ENCODE results near the gene ST6GALNAC2. TPM values are rescaled to one million over a fixed set of nuclear protein-coding genes. Genes with fewer than 3 reads are reported as not detected.

Gene ST6GALNAC2
- total RNA-seq, result 0.22 and 0.27 TPM in 2 replicates

GRCh38 chr17:76585649-76586593 lies at the start of gene ST6GALNAC2:
ST6GALNAC2 (minus strand) TSS chr17:76585860; CDS start chr17:76585808, 52 bp downstream.

DNA sequence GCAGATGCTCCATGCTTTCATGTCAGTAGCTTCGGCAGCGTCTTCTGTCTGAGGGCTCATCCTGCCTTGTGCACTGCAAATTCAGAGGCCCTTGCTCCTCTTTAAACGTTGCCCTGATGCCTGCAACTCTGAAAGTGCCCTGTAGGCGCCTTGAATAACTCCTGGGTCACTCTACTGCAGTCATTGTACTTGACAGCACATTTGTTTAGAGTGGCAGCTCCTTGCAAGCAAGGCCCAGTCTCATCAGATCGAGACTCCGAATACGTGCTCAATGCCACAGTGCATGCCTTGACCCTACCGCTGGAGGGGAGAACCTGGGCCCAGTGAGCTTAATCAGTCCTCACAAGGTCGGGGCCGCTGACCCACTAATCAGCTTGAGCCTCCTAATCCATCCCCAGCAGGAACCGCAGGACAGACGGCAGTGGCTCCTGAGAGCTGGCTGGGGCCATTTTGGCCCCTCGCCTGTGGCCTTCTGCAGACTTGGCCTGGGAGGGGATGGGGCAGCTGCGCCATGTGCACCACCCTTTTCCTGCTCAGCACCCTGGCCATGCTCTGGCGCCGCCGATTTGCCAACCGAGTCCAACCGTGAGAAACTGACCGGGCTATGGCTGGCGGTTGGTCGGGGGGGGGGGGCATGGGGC lies 45.9 kb downstream of the ST6GALNAC2 start, which contains the start of gene PRCD:
TSS of gene PRCD (plus strand) at position 414 of the 641 bp plus-strand sequence. CDS start at position 512, 98 bp downstream.

GRCh38 chr17:76537578-76538280 lies 47.9 kb downstream of the ST6GALNAC2 start, which contains the start of gene CYGB:
CYGB (minus strand) TSS chr17:76537709; CDS start chr17:76537542, 167 bp downstream.

Small RNA genes lying within 50 kb of the gene (small RNA-seq; reads per million reads assigned to genes)
- gene AC015802.2 (not detected), gene SNORD1A (not detected), gene SNORD1B (709 reads per million, percentile 99 among the genes with 10 or more reads in this experiment)

Other genes with a start within 250 kb of the ST6GALNAC2 start
- 81.1 and 81.4 TPM in 2 replicates for gene PRPSAP1, start 231.9 kb downstream of the ST6GALNAC2 start, total RNA-seq
- gene SPHK1, start 201.3 kb downstream of the ST6GALNAC2 start, total RNA-seq, result 96.0 and 131 TPM in 2 replicates
- gene UBE2O, start 132.7 kb downstream of the ST6GALNAC2 start, total RNA-seq, result 29.4 and 34.3 TPM in 2 replicates
- not detected in 2 replicates for gene AANAT, start 118.3 kb downstream of the ST6GALNAC2 start, total RNA-seq
- gene RHBDF2, start 84.4 kb downstream of the ST6GALNAC2 start, total RNA-seq, result 23.0 and 26.4 TPM in 2 replicates
- gene CYGB, start 48.2 kb downstream of the ST6GALNAC2 start, total RNA-seq, result 0.29 and 0.66 TPM in 2 replicates
- gene PRCD, start 45.8 kb downstream of the ST6GALNAC2 start, total RNA-seq, result 0.27 and 0.65 TPM in 2 replicates
- not detected in 2 replicates for gene ST6GALNAC1, start 57.9 kb upstream of the ST6GALNAC2 start, total RNA-seq
- gene MXRA7, start 125.1 kb upstream of the ST6GALNAC2 start, total RNA-seq, result 88.2 and 90.5 TPM in 2 replicates
- 21.5 and 21.8 TPM in 2 replicates for gene JMJD6, start 140.7 kb upstream of the ST6GALNAC2 start, total RNA-seq
- gene METTL23, start 141.0 kb upstream of the ST6GALNAC2 start, total RNA-seq, result 21.3 and 25.4 TPM in 2 replicates
- gene SRSF2, start 151.5 kb upstream of the ST6GALNAC2 start, total RNA-seq, result 302 and 338 TPM in 2 replicates
- gene MFSD11, start 152.3 kb upstream of the ST6GALNAC2 start, total RNA-seq, result 33.5 and 34.0 TPM in 2 replicates